GM12864 (cell line): ENCODE results near the gene INO80D.
"Not testable (repeated sequence)": the region's sequence is repeated elsewhere in the genome, so short reads cannot be mapped to it uniquely, and the experiment has no call there.

Experiments
- DNase-seq: peaks from one replicate; pipeline ENCODE4 v3.0.0-alpha.2; 2011; ENCODE audit warnings: low read depth
- H3K4me3 ChIP-seq: 2 replicates; pipeline ENCODE4 v1.5.1; 2011; ENCODE audit warnings: mild to moderate bottlenecking, low read depth, low read length, control low read depth
- CTCF ChIP-seq: IDR thresholded peaks from 2 replicates; pipeline ENCODE4 v1.5.1; 2011; ENCODE audit warnings: low read depth, mild to moderate bottlenecking, moderate library complexity, low read length, control low read depth, inconsistent platforms; ENCODE audit errors: missing control alignments

INO80D gene

GRCh38 chr2:206112846-206113547 is 27.0 kb upstream of the INO80D start:
- no peak for TF ChIP-seq CTCF
- DNase-seq: no peak
- no peak overlapping the region for H3K4me3 ChIP-seq

DNA sequence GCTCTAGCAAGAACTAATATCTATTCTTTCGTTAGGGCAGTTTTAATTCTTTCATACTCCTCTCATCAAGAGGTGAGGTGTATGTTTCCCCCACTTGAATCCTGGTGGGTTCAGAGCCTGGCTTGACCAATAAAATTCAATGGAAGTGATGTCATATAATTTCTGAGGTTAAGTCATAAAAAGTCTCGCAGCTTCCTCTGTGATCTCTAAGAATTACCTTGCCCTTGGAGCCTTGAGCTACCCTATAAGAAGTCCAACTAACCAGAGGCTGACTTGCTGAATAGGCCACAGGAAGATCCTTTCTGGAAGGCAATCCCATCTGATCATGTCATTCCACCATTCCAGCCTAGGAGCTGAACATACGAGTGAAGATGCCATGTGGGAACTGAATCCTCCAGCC is 26.1 kb upstream of the INO80D start:
- DNase-seq: no peak
- TF ChIP-seq CTCF: no peak
- no peak overlapping the region for H3K4me3 ChIP-seq

GRCh38 chr2:206108713-206109112 is 22.7 kb upstream of the INO80D start:
- H3K4me3 ChIP-seq: no peak overlapping the region
- DNase-seq: no peak
- TF ChIP-seq CTCF: no peak

- TF ChIP-seq CTCF: no peak
- no peak for DNase-seq
- no peak overlapping the region for H3K4me3 ChIP-seq
These were observed 19.6 kb upstream of the INO80D start for GRCh38 chr2:206105541-206105940.

DNA sequence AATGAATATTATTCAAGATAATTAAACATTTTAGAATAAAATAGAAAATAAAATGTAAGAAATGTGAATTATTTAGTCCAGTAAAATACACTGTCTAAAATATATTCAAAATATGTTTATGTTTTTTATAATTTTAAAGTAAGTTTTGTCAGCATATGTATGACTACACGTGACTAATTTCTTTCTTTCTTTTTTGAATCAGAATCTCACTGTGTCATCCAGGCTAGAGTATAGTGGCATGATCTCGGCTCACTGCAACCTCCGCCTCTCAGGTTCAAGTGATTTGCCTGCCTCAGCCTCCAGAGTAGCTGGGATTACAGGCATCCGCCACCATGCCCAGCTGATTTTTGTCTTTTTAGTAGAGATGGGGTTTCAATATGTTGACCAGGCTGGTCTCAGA is 19.1 kb upstream of the INO80D start:
- no peak for TF ChIP-seq CTCF
- H3K4me3 ChIP-seq: no peak overlapping the region
- DNase-seq: no peak

GRCh38 chr2:206098872-206099271 is 12.9 kb upstream of the INO80D start:
- DNase-seq, H3K4me3 ChIP-seq: not testable (repeated sequence)

GRCh38 chr2:206098471-206098870 is 12.5 kb upstream of the INO80D start:
- H3K4me3 ChIP-seq: no peak overlapping the region
- DNase-seq: no peak
- no peak for TF ChIP-seq CTCF
